Mammary epithelial cell (primary cell): ENCODE results near the gene UGT2B11.

Experiments used
- CTCF ChIP-seq, 2 donors: IDR thresholded peaks in 1 of 2; conservative IDR thresholded peaks in 1 of 2; 2 replicates each; pipeline ENCODE4 v1.5.1; 2011 to 2012; ENCODE audit warnings: inconsistent platforms in 2 of 2, low read length in 2 of 2, mild to moderate bottlenecking in 2 of 2, control low read depth in 1 of 2, low read depth in 1 of 2; ENCODE audit not compliant: insufficient read depth in 1 of 2; ENCODE audit errors: extremely low read depth in 1 of 2
- EZH2 ChIP-seq: IDR thresholded peaks from 2 replicates; pipeline ENCODE4 v1.6.1; 2012; ENCODE audit warnings: low read length, inconsistent platforms, borderline replicate concordance

DNA sequence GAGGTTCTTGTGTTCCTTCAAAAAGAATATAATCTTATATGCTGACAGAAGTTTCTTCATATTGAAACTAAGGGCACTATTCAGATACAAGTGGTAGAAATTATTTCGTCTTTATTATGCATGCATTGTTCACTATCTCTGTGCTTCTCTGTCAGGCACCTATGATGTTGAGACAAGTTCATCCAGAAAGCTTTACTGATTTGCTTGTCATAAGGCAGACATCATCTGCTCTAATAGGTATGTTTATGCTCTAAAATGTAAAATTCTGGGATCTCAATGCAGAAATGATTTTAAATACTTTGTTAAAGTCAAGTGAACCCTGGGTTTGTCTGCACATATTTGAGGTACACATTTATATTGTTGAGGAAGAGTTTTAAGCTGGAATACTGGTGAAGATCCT lies 3.6 kb downstream of the UGT2B11 start:
- no peak for TF ChIP-seq CTCF (conservative IDR thresholded peaks at IDR 0.05 in 1 of 2, IDR thresholded peaks at IDR 0.05 in 1 of 2; ENCODE audit: extremely low read depth in 1 of 2, insufficient read depth in 1 of 2, low read depth in 1 of 2, low read length in 2 of 2)
- no peak for TF ChIP-seq EZH2
